GM19043 (cell line): ENCODE results near the gene AICDA.

Experiments used
- ATAC-seq: cut with Tn5 transposase; IDR thresholded peaks from one replicate; pipeline ENCODE4 v1.9.1; 2021; ENCODE audit warnings: low read depth; ENCODE audit not compliant: unreplicated experiment

AICDA gene

GRCh38 chr12:8561011-8561410, 51.6 kb downstream of the AICDA start:
- ATAC-seq, result no peak

DNA sequence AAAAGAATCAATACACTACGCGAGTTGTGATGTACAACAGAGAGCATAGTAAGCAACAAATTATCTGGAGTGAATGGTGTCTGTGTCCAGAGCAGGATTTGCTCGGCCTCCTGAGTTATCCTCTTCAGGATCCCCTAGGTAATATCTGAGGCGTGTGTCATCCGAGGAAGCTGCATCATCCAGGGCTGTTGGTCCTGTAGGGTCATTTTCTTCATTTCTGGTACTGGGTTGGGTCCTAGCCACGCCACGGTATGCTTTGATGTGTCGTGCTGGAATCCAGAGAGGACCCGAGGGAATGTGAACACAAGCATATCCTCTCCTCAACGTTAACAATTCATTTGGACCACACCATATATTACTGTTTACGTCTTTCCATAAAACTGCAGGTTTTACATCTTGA, 53.0 kb downstream of the AICDA start:
- ATAC-seq, result no peak

GRCh38 chr12:8556531-8557097, 56.0 kb downstream of the AICDA start:
- ATAC-seq, result no peak

DNA sequence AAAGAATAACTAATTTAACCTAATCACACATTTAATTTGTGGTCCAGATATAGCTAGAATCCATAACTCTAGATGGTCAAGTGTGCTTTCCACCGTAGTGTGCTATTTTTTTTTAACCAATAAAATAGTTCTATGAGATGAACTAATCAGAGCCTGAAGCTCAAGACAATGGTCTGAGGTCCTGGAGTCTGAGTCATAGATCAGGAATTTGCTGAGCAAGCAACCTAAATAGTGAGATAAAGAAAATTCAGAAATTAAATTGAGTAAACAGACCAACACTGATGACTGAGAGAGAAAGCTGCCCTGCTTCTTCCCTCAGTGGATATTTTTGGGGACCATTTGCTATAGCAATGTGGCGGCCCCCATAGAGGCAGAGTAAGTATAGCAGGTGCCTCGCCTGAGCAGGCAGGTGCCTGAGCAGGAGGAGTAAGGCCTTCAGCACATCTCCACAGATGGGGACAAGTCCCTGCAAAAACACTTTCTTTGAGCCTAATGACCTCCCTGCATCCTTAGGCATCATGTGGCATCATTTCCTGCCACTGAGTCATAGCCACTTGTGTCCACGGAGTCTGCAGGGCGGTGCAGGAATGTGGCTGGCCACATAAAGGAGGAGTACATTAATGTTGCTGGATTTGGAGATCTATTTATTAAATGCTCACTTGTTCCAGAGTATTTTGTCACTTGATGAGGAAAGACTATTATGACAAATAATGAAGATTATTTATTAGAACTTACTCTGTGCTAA, 58.0 kb downstream of the AICDA start:
- no peak for ATAC-seq

- ATAC-seq, result no peak
These were observed 59.5 kb downstream of the AICDA start for GRCh38 chr12:8553088-8553627.
